IMR-90 (cell line): ENCODE results near the gene PILRB. TPM values are rescaled to one million over a fixed set of nuclear protein-coding genes. Genes with fewer than 3 reads are reported as not detected.

Experiments used
- ATAC-seq: fragments of 200-7000 bp; cut with Tn5 transposase; 2 replicates; pipeline ENCODE4 v1.9.1; 2020; ENCODE audit warnings: low read depth, mild to moderate bottlenecking, moderate library complexity
- BruUV-seq: library from RNA; stranded (reverse); fragments of 400-500 nt; replicated peaks from 2 replicates; lab custom pipeline; 2021; lab: Mats Ljungman, UMichigan
- CTCF ChIA-PET: fragments of 300-600 bp; formaldehyde crosslinking; extraction: SDS; loops from one replicate; lab custom pipeline; 2021; ENCODE audit warnings: antibody characterized with exemption; lab: Yijun Ruan, JAX
- POLR2A ChIA-PET: fragments of 300-600 bp; sonication (Branson Sonifier 250); formaldehyde crosslinking; loops from one replicate; lab custom pipeline; 2022; ENCODE audit warnings: antibody characterized with exemption; ENCODE audit not compliant: unreplicated experiment; lab: Charles Lee
- DNase-seq: peaks from one replicate; pipeline ENCODE4 v3.0.0; 2013
- H2AFZ ChIP-seq: replicated peaks from 2 replicates; pipeline ENCODE3; 2013; ENCODE audit warnings: low read length, mild to moderate bottlenecking; ENCODE audit not compliant: poor library complexity
- H2AK5ac ChIP-seq: 2 replicates; pipeline ENCODE4 v1.6.1; 2013; ENCODE audit warnings: low read depth, low read length, inconsistent platforms
- H2AK9ac ChIP-seq: replicated peaks from 2 replicates; pipeline ENCODE3; 2013; ENCODE audit warnings: mild to moderate bottlenecking, low read depth, low read length, moderate library complexity; ENCODE audit not compliant: poor library complexity
- H2BK120ac ChIP-seq: 2 replicates; pipeline ENCODE4 v1.6.1; 2013; ENCODE audit warnings: low read depth, low read length, inconsistent platforms
- H2BK15ac ChIP-seq: 3 replicates; pipeline ENCODE4 v1.6.1; 2013; ENCODE audit warnings: low read depth, low read length, inconsistent platforms
- H2BK20ac ChIP-seq: 2 replicates; pipeline ENCODE4 v1.6.1; 2013; ENCODE audit warnings: low read depth, mild to moderate bottlenecking, inconsistent platforms, low read length, moderate library complexity
- H2BK5ac ChIP-seq: 2 replicates; pipeline ENCODE4 v1.6.1; 2013; ENCODE audit warnings: mild to moderate bottlenecking, low read depth, low read length, inconsistent platforms; ENCODE audit not compliant: poor library complexity, severe bottlenecking
- H3K14ac ChIP-seq: replicated peaks from 2 replicates; pipeline ENCODE4 v1.6.1; 2013; ENCODE audit warnings: low read depth, low read length, inconsistent platforms
- H3K18ac ChIP-seq: 2 replicates; pipeline ENCODE4 v1.6.1; 2013; ENCODE audit warnings: low read depth, low read length, control low read depth
- H3K23ac ChIP-seq: 2 replicates; pipeline ENCODE4 v1.6.1; 2013; ENCODE audit warnings: low read depth, low read length, inconsistent platforms
- H3K27ac ChIP-seq: 2 replicates; pipeline ENCODE4 v1.5.1; 2013; ENCODE audit warnings: mild to moderate bottlenecking, control low read depth, low read length; ENCODE audit not compliant: insufficient read depth
- H3K27me3 ChIP-seq: 2 replicates; pipeline ENCODE4 v1.6.1; 2013; ENCODE audit warnings: low read length; ENCODE audit not compliant: control insufficient read depth, insufficient read depth
- H3K36me3 ChIP-seq: 2 replicates; pipeline ENCODE4 v1.6.1; 2013; ENCODE audit warnings: low read length, mixed read lengths; ENCODE audit not compliant: control insufficient read depth, insufficient read depth
- H3K4ac ChIP-seq: 2 replicates; pipeline ENCODE4 v1.6.1; 2013; ENCODE audit warnings: low read depth, low read length, inconsistent platforms
- H3K4me1 ChIP-seq: 2 replicates; pipeline ENCODE4 v1.6.1; 2013; ENCODE audit warnings: low read length, mixed read lengths; ENCODE audit not compliant: control insufficient read depth, insufficient read depth
- H3K4me2 ChIP-seq: 2 replicates; pipeline ENCODE4 v1.6.1; 2013; ENCODE audit warnings: low read depth, mild to moderate bottlenecking, control low read depth, low read length, moderate library complexity
- H3K4me3 ChIP-seq: 2 replicates; pipeline ENCODE4 v1.5.1; 2013; ENCODE audit warnings: low read depth, mild to moderate bottlenecking, control low read depth, low read length, moderate library complexity; ENCODE audit not compliant: insufficient read depth
- H3K56ac ChIP-seq: 2 replicates; pipeline ENCODE4 v1.6.1; 2013; ENCODE audit warnings: low read length, inconsistent platforms; ENCODE audit not compliant: insufficient read depth; ENCODE audit errors: extremely low read depth
- H3K79me1 ChIP-seq, 2 experiments: 2 replicates each; pipeline ENCODE4 v1.6.1; 2013; ENCODE audit warnings: low read length in 2 of 2, inconsistent platforms in 1 of 2, low read depth in 1 of 2
- H3K9ac ChIP-seq: 2 replicates; pipeline ENCODE4 v1.6.1; 2013; ENCODE audit warnings: low read depth, low read length, control low read depth
- H3K9me1 ChIP-seq: 2 replicates; pipeline ENCODE4 v1.6.1; 2013; ENCODE audit warnings: low read length, inconsistent platforms; ENCODE audit not compliant: insufficient read depth
- H3K9me3 ChIP-seq: 2 replicates; pipeline ENCODE4 v1.6.1; 2013; ENCODE audit warnings: low read length; ENCODE audit not compliant: control insufficient read depth, insufficient read depth
- H4K20me1 ChIP-seq: 2 replicates; pipeline ENCODE4 v1.6.1; 2013; ENCODE audit warnings: low read length, inconsistent platforms; ENCODE audit not compliant: insufficient read depth
- H4K5ac ChIP-seq: 2 replicates; pipeline ENCODE4 v1.6.1; 2013; ENCODE audit warnings: mild to moderate bottlenecking, low read depth, low read length, control low read depth
- H4K8ac ChIP-seq, 2 experiments: 2 replicates each; pipeline ENCODE4 v1.6.1; 2013; ENCODE audit warnings: low read depth in 2 of 2, low read length in 2 of 2, control low read depth in 1 of 2, inconsistent platforms in 1 of 2
- H4K91ac ChIP-seq: 2 replicates; pipeline ENCODE4 v1.6.1; 2013; ENCODE audit warnings: low read depth, low read length, inconsistent platforms; ENCODE audit not compliant: insufficient read depth
- CTCF ChIP-seq: conservative IDR thresholded peaks from 2 replicates; pipeline ENCODE4 v1.5.1; 2012; ENCODE audit warnings: mild to moderate bottlenecking, low read depth, low read length, improper control_type of control experiment
- FOS ChIP-seq: fragments of 150-350 bp; IDR thresholded peaks from 2 replicates; pipeline ENCODE4 v1.6.1; 2016; ENCODE audit warnings: low read depth, low read length
- MAZ ChIP-seq: IDR thresholded peaks from 2 replicates; pipeline ENCODE4 v1.6.1; 2012; ENCODE audit warnings: low read depth, mild to moderate bottlenecking, low read length, improper control_type of control experiment, moderate library complexity, borderline replicate concordance
- MXI1 ChIP-seq: IDR thresholded peaks from 2 replicates; pipeline ENCODE4 v1.6.1; 2012; ENCODE audit warnings: low read depth, mild to moderate bottlenecking, low read length, moderate library complexity, borderline replicate concordance
- RFX5 ChIP-seq: IDR thresholded peaks from 2 replicates; pipeline ENCODE4 v1.8.0; 2012; ENCODE audit warnings: low read depth, mild to moderate bottlenecking, low read length, moderate library complexity
- USF2 ChIP-seq: fragments of 150-350 bp; IDR thresholded peaks from 2 replicates; pipeline ENCODE4 v1.6.1; 2017; ENCODE audit warnings: mild to moderate bottlenecking, antibody characterized with exemption, low read length, low read depth
- WGBS, 2 experiments: methylation state at CpG; one replicate each; pipeline versions ENCODE4 v1.1.5 to v1.1.7; 2013; ENCODE audit warnings: missing lambda C conversion rate in 2 of 2; ENCODE audit not compliant: insufficient read length in 1 of 2; ENCODE audit errors: extremely low coverage in 2 of 2; 5-methylcytosine and 5-hydroxymethylcytosine counted together
- dilution Hi-C: fragments of 300-500 bp; cut with HindIII; formaldehyde crosslinking; loops from one replicate; pipeline ENCODE4 v1.14.3; 2018; ENCODE audit warnings: low sequenced_read_pairs; ENCODE audit not compliant: unreplicated experiment
- in situ Hi-C: fragments of 300-500 bp; cut with MboI; formaldehyde crosslinking; loops from 3 replicates; pipeline ENCODE4 v1.14.3; 2019; ENCODE audit warnings: low sequenced_read_pairs, inconsistent platforms, mixed read lengths
- intact Hi-C: fragments of 100-400 bp; cut with micrococcal nuclease; formaldehyde crosslinking; loops from 2 replicates; pipeline ENCODE4 v1.10.0; 2022
- polyA plus RNA-seq, 3 experiments: library from polyadenylated mRNA; depleted of rRNA; stranded (reverse); fragments of >200 nt; gene quantifications; 2 replicates each; pipeline ENCODE4 v1.2.3, GENCODE V29; 2012; ENCODE audit warnings: low replicate concordance in 1 of 3
- total RNA-seq: library from RNA; depleted of rRNA; stranded (reverse); fragments of >200 nt; gene quantifications from 2 replicates; pipeline ENCODE4 v1.2.3, GENCODE V29; 2012

PILRB gene
- total and polyA plus RNA-seq, 2 of the 4 experiments (the other 2 are of a cell fraction): 3.4 to 22.2 TPM

- Histone ChIP-seq H3K79me1 (no peaks in the 10 kb centered on the region), H2AK9ac (no peak overlapping the region), H4K20me1 (no peaks in the 10 kb centered on the region), H3K4me2 (no peak overlapping the region), H3K27me3 (no peaks in the 10 kb centered on the region), H3K36me3 (peaks cover 3% of the 10 kb centered on the region; the same call in 1 of the 2 replicates), H3K23ac (no peak overlapping the region), H3K14ac (no peak overlapping the region), H4K5ac (no peak overlapping the region), H3K27ac (no peak overlapping the region), H3K4me1 (peaks cover 8% of the 10 kb centered on the region), H3K9me1 (0 out of 2 replicates have a peak, but pooled peaks cover 6% of the 10 kb centered on the region), H3K56ac (no peak overlapping the region), H2AFZ (no peak overlapping the region), H4K8ac (no peak overlapping the region), H3K9me3 (no peaks in the 10 kb centered on the region), H2AK5ac (no peak overlapping the region), H3K4me3 (no peak overlapping the region), H4K91ac (no peak overlapping the region), H3K4ac (no peak overlapping the region), H2BK15ac (no peak overlapping the region), H2BK5ac (no peak overlapping the region), H3K18ac (no peak overlapping the region), H3K9ac (no peak overlapping the region), H2BK120ac (no peak overlapping the region), H2BK20ac (no peak overlapping the region)
- intact Hi-C loops: no loop called here
- in situ Hi-C loops: no loop called here
- dilution Hi-C loops: no loop called here
- ATAC-seq (no peak), DNase-seq (no peak)
- ChIA-PET CTCF (no interaction called here), POLR2A (no interaction called here)
- 0% methylated on average over 1 of the region's 4 CpGs; no CpG with 5 or more reads in 1 of the 2 experiments for WGBS, 2 experiments
- TF ChIP-seq FOS (no peak), MXI1 (no peak), CTCF (no peak), USF2 (no peak), RFX5 (no peak), MAZ (no peak)
- BruUV-seq: no TSS peak
Observed at GRCh38 chr7:100370303-100370702, 12.4 kb downstream of the PILRB start.
